K562 (cell line): ENCODE data around the gene RALGAPA2.

Source experiments
- CTCF ChIP-seq, 3 experiments: IDR thresholded peaks in 2 of 3; conservative IDR thresholded peaks in 1 of 3; 2 replicates each; pipeline ENCODE4 v1.5.1; 2011 to 2012; ENCODE audit warnings: low read length in 3 of 3, mild to moderate bottlenecking in 3 of 3, control low read depth in 2 of 3, improper control_type of control experiment in 1 of 3, inconsistent platforms in 1 of 3, low read depth in 1 of 3, mixed read lengths in 1 of 3, moderate library complexity in 1 of 3; ENCODE audit not compliant: insufficient read depth in 2 of 3
- ERF ChIP-seq: fragments of 450-650 bp; formaldehyde crosslinking; IDR thresholded peaks from 2 replicates; pipeline ENCODE4 v1.4.0; 2020; ENCODE audit warnings: mild to moderate bottlenecking, mixed read lengths
- GABPA ChIP-seq: fragments of 200-800 bp; sonication (Bioruptor generic); conservative IDR thresholded peaks from 2 replicates; pipeline ENCODE4 v1.6.1; 2016; ENCODE audit warnings: low read depth, missing genetic modification characterization, missing compliant biosample characterization
- HMG20B ChIP-seq: fragments of 250-450 bp; sonication (Bioruptor Pico); IDR thresholded peaks from 2 replicates; pipeline ENCODE4 v1.5.0; 2021; ENCODE audit warnings: mild to moderate bottlenecking
- NCOA2 ChIP-seq, 2 experiments: fragments of 450-650 bp; IDR thresholded peaks; 2 replicates each; pipeline ENCODE4 v1.6.1; 2018; ENCODE audit warnings: mild to moderate bottlenecking in 2 of 2, moderate library complexity in 1 of 2; ENCODE audit not compliant: partially characterized antibody in 2 of 2
- NR2C2 ChIP-seq, 2 experiments: fragments of 200-800 bp in 1 of 2; sonication (Bioruptor generic) in 1 of 2; sonication (generic) in 1 of 2; formaldehyde crosslinking in 1 of 2; IDR thresholded peaks; 2 replicates each; pipeline versions ENCODE4 v1.6.1 to v1.8.0; 2016 to 2022; ENCODE audit warnings: mild to moderate bottlenecking in 1 of 2, missing compliant biosample characterization in 1 of 2, missing genetic modification characterization in 1 of 2, missing genetic modification reagents in 1 of 2
- POLR2A ChIP-seq: fragments of 450-650 bp; conservative IDR thresholded peaks from 2 replicates; pipeline ENCODE4 v1.6.1; 2016
- TAF1 ChIP-seq: IDR thresholded peaks from 2 replicates; pipeline ENCODE4 v1.6.1; 2011; ENCODE audit warnings: mild to moderate bottlenecking, low read length, moderate library complexity; ENCODE audit not compliant: insufficient read depth, control insufficient read depth, severe bottlenecking; ENCODE audit errors: extremely low read depth
- YY1 ChIP-seq, 3 experiments: IDR thresholded peaks; 2 replicates each; pipeline ENCODE4 v1.6.1; 2011; ENCODE audit warnings: low read length in 2 of 3, mild to moderate bottlenecking in 2 of 3, moderate library complexity in 2 of 3, borderline replicate concordance in 1 of 3, control low read depth in 1 of 3, low read depth in 1 of 3; ENCODE audit not compliant: insufficient read depth in 3 of 3, insufficient replicate concordance in 2 of 3, control insufficient read depth in 1 of 3, insufficient read length in 1 of 3; ENCODE audit errors: extremely low read depth in 1 of 3

- TF ChIP-seq CTCF (IDR thresholded peaks at IDR 0.05 in 2 of 3, conservative IDR thresholded peaks at IDR 0.05 in 1 of 3; ENCODE audit: insufficient read depth in 2 of 3, low read depth in 1 of 3, low read length in 3 of 3) (no peak), GABPA (tag) (no peak), YY1 (IDR thresholded peaks at IDR 0.05; ENCODE audit: borderline replicate concordance in 1 of 3, control insufficient read depth in 1 of 3, extremely low read depth in 1 of 3, insufficient read depth in 3 of 3, insufficient read length in 1 of 3, insufficient replicate concordance in 2 of 3, low read depth in 1 of 3, low read length in 2 of 3) (no peak), ERF (CRISPR knock-in tag) (no peak), TAF1 (no peak), NCOA2 (IDR thresholded peaks at IDR 0.05; ENCODE audit: partially characterized antibody in 2 of 2) (no peak), NR2C2 (CRISPR knock-in tag; IDR thresholded peaks at IDR 0.05) (no peak), NR2C2 (tag; IDR thresholded peaks at IDR 0.05) (no peak), HMG20B (CRISPR knock-in tag) (no peak), POLR2A (no peak)
These were observed 150.6 kb downstream of the RALGAPA2 start for GRCh38 chr20:20561841-20562240.
